Trophoblast cell (in vitro differentiated cells and primary cell): ENCODE results near the gene ST3GAL4.
A peak's percentile ranks its signal among the peaks of the same experiment; 100 is the strongest.

ENCODE experiments used
- DNase-seq, 2 donors: peaks; one replicate each; pipeline ENCODE4 v3.0.0-alpha.2; 2016
- H2AFZ ChIP-seq: 2 replicates; pipeline ENCODE4 v1.6.1; 2013; ENCODE audit warnings: low read length, moderate library complexity, mild to moderate bottlenecking; ENCODE audit not compliant: insufficient read depth, poor library complexity
- H2AK5ac ChIP-seq: 2 replicates; pipeline ENCODE4 v1.6.1; 2013; ENCODE audit warnings: mild to moderate bottlenecking, low read length
- H2BK120ac ChIP-seq: 2 replicates; pipeline ENCODE4 v1.6.1; 2013; ENCODE audit warnings: low read length, mild to moderate bottlenecking, moderate library complexity; ENCODE audit not compliant: insufficient read depth, poor library complexity
- H2BK12ac ChIP-seq: 2 replicates; pipeline ENCODE4 v1.6.1; 2013; ENCODE audit warnings: mild to moderate bottlenecking, low read length, moderate library complexity
- H2BK5ac ChIP-seq: 2 replicates; pipeline ENCODE4 v1.6.1; 2013; ENCODE audit warnings: low read length, low read depth, moderate library complexity, mild to moderate bottlenecking; ENCODE audit not compliant: poor library complexity
- H3K14ac ChIP-seq: 2 replicates; pipeline ENCODE4 v1.6.1; 2013; ENCODE audit warnings: mild to moderate bottlenecking, low read length
- H3K18ac ChIP-seq: 2 replicates; pipeline ENCODE4 v1.6.1; 2013; ENCODE audit warnings: mild to moderate bottlenecking, low read length
- H3K23ac ChIP-seq: 2 replicates; pipeline ENCODE4 v1.6.1; 2013; ENCODE audit warnings: low read length
- H3K27ac ChIP-seq: 2 replicates; pipeline ENCODE4 v1.5.1; 2013; ENCODE audit warnings: low read depth, mild to moderate bottlenecking, inconsistent platforms, low read length, moderate library complexity
- H3K27me3 ChIP-seq: 2 replicates; pipeline ENCODE4 v1.6.1; 2013; ENCODE audit warnings: inconsistent platforms, mild to moderate bottlenecking, low read length, moderate library complexity; ENCODE audit not compliant: insufficient read depth
- H3K36me3 ChIP-seq, 2 experiments: 1 replicate in 1 of 2; 2 replicates in 1 of 2; pipeline ENCODE4 v1.6.1; 2013; ENCODE audit warnings: low read length in 2 of 2, mild to moderate bottlenecking in 2 of 2, moderate library complexity in 1 of 2; ENCODE audit not compliant: insufficient read depth in 2 of 2, control insufficient read depth in 1 of 2
- H3K4ac ChIP-seq: 2 replicates; pipeline ENCODE4 v1.6.1; 2013; ENCODE audit warnings: low read depth, mild to moderate bottlenecking, low read length, moderate library complexity
- H3K4me1 ChIP-seq, 2 experiments: 1 replicate in 1 of 2; 2 replicates in 1 of 2; pipeline ENCODE4 v1.6.1; 2013; ENCODE audit warnings: low read length in 2 of 2, mild to moderate bottlenecking in 2 of 2, moderate library complexity in 1 of 2; ENCODE audit not compliant: insufficient read depth in 2 of 2, control insufficient read depth in 1 of 2
- H3K4me2 ChIP-seq: 2 replicates; pipeline ENCODE4 v1.6.1; 2013; ENCODE audit warnings: inconsistent platforms, mild to moderate bottlenecking, low read length, moderate library complexity
- H3K4me3 ChIP-seq: 2 replicates; pipeline ENCODE4 v1.5.1; 2013; ENCODE audit warnings: mild to moderate bottlenecking, low read depth, low read length, inconsistent platforms
- H3K79me1 ChIP-seq: one replicate; pipeline ENCODE4 v1.6.1; 2013; ENCODE audit warnings: low read length
- H3K79me2 ChIP-seq: 2 replicates; pipeline ENCODE4 v1.6.1; 2013; ENCODE audit warnings: low read length, mild to moderate bottlenecking; ENCODE audit not compliant: control insufficient read depth, insufficient read depth, poor library complexity
- H3K9ac ChIP-seq: 2 replicates; pipeline ENCODE4 v1.6.1; 2013; ENCODE audit warnings: mild to moderate bottlenecking, low read length
- H3K9me3 ChIP-seq: 2 replicates; pipeline ENCODE4 v1.6.1; 2013; ENCODE audit warnings: low read depth, mild to moderate bottlenecking, control low read depth, inconsistent platforms, low read length; ENCODE audit not compliant: insufficient read depth
- H4K12ac ChIP-seq: 2 replicates; pipeline ENCODE4 v1.6.1; 2013; ENCODE audit warnings: low read depth, mild to moderate bottlenecking, low read length, moderate library complexity
- H4K8ac ChIP-seq: 2 replicates; pipeline ENCODE4 v1.6.1; 2013; ENCODE audit warnings: low read depth, mild to moderate bottlenecking, low read length, moderate library complexity
- H4K91ac ChIP-seq: one replicate; pipeline ENCODE4 v1.6.1; 2013; ENCODE audit warnings: low read depth, mild to moderate bottlenecking, low read length, moderate library complexity
- WGBS: extraction: QIAGEN DNeasy Blood & Tissue Kit; methylation state at CpG from one replicate; pipeline ENCODE4 v1.1.7; 2013; ENCODE audit warnings: missing lambda C conversion rate; ENCODE audit not compliant: insufficient read length, insufficient coverage; ENCODE audit errors: extremely low coverage; 5-methylcytosine and 5-hydroxymethylcytosine counted together

ST3GAL4 gene

DNA sequence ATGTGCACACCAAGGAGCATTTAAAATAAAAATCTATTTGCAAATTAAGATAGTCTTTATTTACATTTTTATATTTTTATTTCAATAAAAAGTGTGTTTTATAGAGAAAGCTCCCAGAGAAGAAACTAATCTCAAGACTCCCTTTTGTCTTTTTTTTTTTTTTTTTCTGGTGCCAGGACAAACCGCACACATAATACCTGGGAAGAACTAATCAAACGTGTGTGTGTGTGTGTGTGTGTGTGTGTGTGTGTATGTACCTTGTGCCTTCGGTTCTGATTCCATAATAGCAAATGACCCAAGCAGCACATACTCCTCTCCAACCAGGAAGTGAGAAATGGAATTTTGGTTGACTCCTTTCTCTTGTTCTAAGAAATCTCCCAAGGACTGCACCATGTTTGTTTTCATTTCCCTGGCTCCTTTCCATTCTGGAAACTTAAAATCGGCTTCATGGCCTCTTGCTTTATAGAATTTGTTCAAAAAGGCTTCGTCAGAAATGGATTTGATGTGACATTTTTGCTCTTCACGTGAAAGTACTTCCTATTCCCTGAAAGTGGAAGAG, 65.3 kb downstream of the ST3GAL4 start:
- Histone ChIP-seq H3K4ac (no peak overlapping the region), H3K79me1 (no peaks in the 10 kb centered on the region), H3K14ac (no peak overlapping the region), H3K27ac (no peak overlapping the region), H3K23ac (no peak overlapping the region), H3K18ac (no peak overlapping the region), H3K79me2 (no peaks in the 10 kb centered on the region), H3K4me3 (no peak overlapping the region), H3K36me3 (no peaks in the 10 kb centered on the region), H3K4me1 (no peaks in the 10 kb centered on the region), H3K9ac (no peak overlapping the region), H2AK5ac (no peak overlapping the region), H4K8ac (no peak overlapping the region), H2AFZ (no peak overlapping the region), H3K27me3 (no peaks in the 10 kb centered on the region), H3K9me3 (peaks cover 2% of the 10 kb centered on the region), H2BK12ac (no peak overlapping the region), H3K4me2 (no peak overlapping the region), H4K91ac (no peak overlapping the region), H2BK5ac (no peak overlapping the region), H2BK120ac (no peak overlapping the region), H4K12ac (no peak overlapping the region)
- DNase-seq: no peak
- WGBS: no CpG with 5 or more reads among the region's 6 CpGs

DNA sequence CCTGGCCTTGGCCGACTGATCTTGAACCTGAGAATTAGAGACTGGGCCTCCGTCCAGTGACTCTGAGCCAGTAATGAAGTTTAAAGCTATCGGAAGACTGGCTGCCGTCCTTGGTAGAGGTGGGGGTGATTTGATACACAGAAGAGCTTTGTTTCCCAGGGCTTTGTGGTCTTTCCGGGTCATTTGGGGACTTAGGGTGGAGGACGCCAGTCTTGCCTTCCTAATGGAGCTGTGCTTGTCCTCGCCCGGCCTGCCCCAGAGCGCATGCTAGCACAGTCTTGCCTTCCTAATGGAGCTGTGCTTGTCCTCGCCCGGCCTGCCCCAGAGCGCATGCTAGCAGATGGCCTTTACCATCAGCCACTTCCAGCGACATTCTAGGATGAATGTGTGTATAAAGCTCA, 65.8 kb downstream of the ST3GAL4 start:
- H2AFZ ChIP-seq: no peak overlapping the region

DNA sequence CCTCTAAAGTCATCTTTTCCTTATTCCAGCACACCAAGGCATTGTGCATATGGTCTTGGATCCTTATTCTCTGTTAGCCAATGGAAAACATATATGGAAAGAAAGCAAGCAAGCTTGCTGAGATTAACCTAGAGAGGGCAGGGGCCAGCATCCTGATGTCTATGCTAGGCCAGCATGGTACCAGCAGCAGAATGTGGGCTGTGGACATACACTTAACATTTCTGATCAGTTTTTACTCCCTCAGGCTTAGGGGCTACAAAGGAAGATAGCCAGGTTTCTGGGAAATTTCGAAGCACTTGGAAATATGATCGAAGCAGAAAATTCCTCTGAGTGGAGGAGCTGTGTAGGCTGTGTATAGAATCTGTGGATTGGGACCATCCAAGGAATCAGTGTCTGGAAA, 67.0 kb downstream of the ST3GAL4 start:
- DNase-seq: peak; percentile 61 to 62

More for the DNA sequence above, 65.8 kb downstream of the ST3GAL4 start:
- no peak overlapping the region for H3K9ac ChIP-seq
- H2BK5ac ChIP-seq: no peak overlapping the region
- no peak overlapping the region for H2BK120ac ChIP-seq
- no peaks in the 10 kb centered on the region for H3K36me3 ChIP-seq
- no peak overlapping the region for H2AK5ac ChIP-seq
- H4K91ac ChIP-seq: no peak overlapping the region
- H3K79me2 ChIP-seq: no peaks in the 10 kb centered on the region
- H3K23ac ChIP-seq: no peak overlapping the region
- no peaks in the 10 kb centered on the region for H3K79me1 ChIP-seq
- H3K4me1 ChIP-seq: no peaks in the 10 kb centered on the region
- no peak overlapping the region for H3K14ac ChIP-seq
- H4K12ac ChIP-seq: no peak overlapping the region
- H3K4me3 ChIP-seq: no peak overlapping the region
- no peak overlapping the region for H4K8ac ChIP-seq
- H3K4me2 ChIP-seq: no peak overlapping the region
- peaks cover 2% of the 10 kb centered on the region for H3K9me3 ChIP-seq
- no peak overlapping the region for H2BK12ac ChIP-seq
- H3K27ac ChIP-seq: no peak overlapping the region
- WGBS: no CpG with 5 or more reads among the region's 13 CpGs
- no peak overlapping the region for H3K4ac ChIP-seq
- no peak overlapping the region for H3K18ac ChIP-seq
- DNase-seq: no peak
- H3K27me3 ChIP-seq: no peaks in the 10 kb centered on the region

DNA sequence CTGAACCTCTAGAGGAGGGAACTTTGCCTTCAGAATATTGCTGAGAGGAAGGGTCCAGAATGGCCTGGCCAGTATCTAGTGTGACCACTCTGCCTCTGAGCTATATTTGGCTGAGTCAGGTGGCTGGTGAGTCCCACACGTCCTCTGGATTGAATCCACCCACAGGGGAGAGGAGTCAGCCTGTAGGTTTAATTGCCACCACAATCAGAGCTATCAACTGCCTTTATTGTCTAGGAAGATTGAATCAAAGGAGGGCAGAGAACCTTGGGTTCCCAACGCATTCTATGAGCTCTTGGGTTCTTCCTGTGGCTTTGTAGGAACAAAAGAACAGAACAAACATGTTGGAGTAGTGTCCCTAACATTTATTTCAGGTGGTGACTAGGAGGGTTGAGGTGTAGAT, 67.7 kb downstream of the ST3GAL4 start:
- H3K4me2 ChIP-seq: no peak overlapping the region
- no peak overlapping the region for H3K27ac ChIP-seq
- H3K18ac ChIP-seq: no peak overlapping the region
- no peak overlapping the region for H2BK120ac ChIP-seq
- DNase-seq: no peak
- no peak overlapping the region for H3K23ac ChIP-seq
- H2AK5ac ChIP-seq: no peak overlapping the region
- no CpG with 5 or more reads among the region's 2 CpGs for WGBS
- no peak overlapping the region for H4K91ac ChIP-seq
- H3K79me1 ChIP-seq: no peaks in the 10 kb centered on the region
- H3K27me3 ChIP-seq: no peaks in the 10 kb centered on the region
- peaks cover 2% of the 10 kb centered on the region for H3K9me3 ChIP-seq
- H2AFZ ChIP-seq: no peak overlapping the region
- no peaks in the 10 kb centered on the region for H3K79me2 ChIP-seq
- H4K12ac ChIP-seq: no peak overlapping the region
- H3K36me3 ChIP-seq: no peaks in the 10 kb centered on the region
- no peak overlapping the region for H3K4me3 ChIP-seq
- no peak overlapping the region for H4K8ac ChIP-seq
- no peak overlapping the region for H2BK5ac ChIP-seq
- no peak overlapping the region for H3K14ac ChIP-seq
- peaks cover 0 to 3% of the 10 kb centered on the region in 2 experiments for H3K4me1 ChIP-seq
- H3K9ac ChIP-seq: no peak overlapping the region
- no peak overlapping the region for H2BK12ac ChIP-seq
- no peak overlapping the region for H3K4ac ChIP-seq

More for the DNA sequence above, 67.0 kb downstream of the ST3GAL4 start:
- H2BK12ac ChIP-seq: no peak overlapping the region
- no peak overlapping the region for H3K4me3 ChIP-seq
- H3K27me3 ChIP-seq: no peaks in the 10 kb centered on the region
- no peak overlapping the region for H3K9ac ChIP-seq
- H3K23ac ChIP-seq: no peak overlapping the region
- H3K79me1 ChIP-seq: no peaks in the 10 kb centered on the region
- H4K8ac ChIP-seq: no peak overlapping the region
- H2BK120ac ChIP-seq: no peak overlapping the region
- H2AK5ac ChIP-seq: no peak overlapping the region
- no peak overlapping the region for H3K14ac ChIP-seq
- H3K9me3 ChIP-seq: peaks cover 2% of the 10 kb centered on the region
- WGBS: no CpG with 5 or more reads among the region's 2 CpGs
- peaks cover 0 to 3% of the 10 kb centered on the region in 2 experiments for H3K4me1 ChIP-seq
- H3K36me3 ChIP-seq: no peaks in the 10 kb centered on the region
- H4K12ac ChIP-seq: no peak overlapping the region
- H3K4ac ChIP-seq: no peak overlapping the region
- no peak overlapping the region for H3K18ac ChIP-seq
- no peaks in the 10 kb centered on the region for H3K79me2 ChIP-seq
- no peak overlapping the region for H3K4me2 ChIP-seq
- H3K27ac ChIP-seq: no peak overlapping the region
- H4K91ac ChIP-seq: no peak overlapping the region
- no peak overlapping the region for H2BK5ac ChIP-seq
- H2AFZ ChIP-seq: no peak overlapping the region
